Spleen (tissue), 11 donors: Measurements from ENCODE around the gene DLX4. TPM values are rescaled to one million over a fixed set of nuclear protein-coding genes. Genes with fewer than 3 reads are reported as not detected.

Source experiments
- DNase-seq: peaks from one replicate; pipeline ENCODE4 v3.0.0-alpha.2; 2020
- H3K27ac ChIP-seq, 8 donors: fragments of 200-600 bp; sonication (generic) in 7 of 8; 1 replicate in 4 of 8; 2 replicates in 4 of 8; pipeline versions ENCODE4 v1.5.0 to v1.8.0; 2016 to 2021; ENCODE audit warnings: inconsistent platforms in 4 of 8, mild to moderate bottlenecking in 4 of 8, moderate library complexity in 1 of 8
- H3K27me3 ChIP-seq, 7 donors: fragments of 200-600 bp; sonication (generic) in 6 of 7; replicated peaks in 1 of 7; 1 replicate in 4 of 7; 2 replicates in 3 of 7; pipeline versions ENCODE4 v1.5.0 to v1.8.0; 2016 to 2021; ENCODE audit warnings: inconsistent platforms in 3 of 7, mild to moderate bottlenecking in 1 of 7
- H3K36me3 ChIP-seq, 6 donors: fragments of 200-600 bp; sonication (generic) in 5 of 6; 1 replicate in 4 of 6; 2 replicates in 2 of 6; pipeline versions ENCODE4 v1.5.0 to v1.8.0; 2016 to 2021; ENCODE audit warnings: inconsistent platforms in 2 of 6
- H3K4me1 ChIP-seq, 6 donors: fragments of 200-600 bp; sonication (generic) in 5 of 6; 1 replicate in 3 of 6; 2 replicates in 3 of 6; pipeline versions ENCODE4 v1.5.0 to v1.8.0; 2016 to 2021; ENCODE audit warnings: inconsistent platforms in 3 of 6
- H3K4me3 ChIP-seq, 8 donors: fragments of 200-600 bp; sonication (generic) in 7 of 8; 1 replicate in 4 of 8; 2 replicates in 4 of 8; pipeline versions ENCODE4 v1.5.0 to v1.8.0; 2016 to 2021; ENCODE audit warnings: inconsistent platforms in 4 of 8, mild to moderate bottlenecking in 4 of 8, moderate library complexity in 2 of 8
- H3K9me3 ChIP-seq, 8 donors: fragments of 200-600 bp; sonication (generic) in 7 of 8; 1 replicate in 4 of 8; 2 replicates in 4 of 8; pipeline versions ENCODE4 v1.5.0 to v1.8.0; 2016 to 2021; ENCODE audit warnings: inconsistent platforms in 4 of 8
- CTCF ChIP-seq, 11 experiments: fragments of 200-600 bp in 7 of 11; fragments of 450-650 bp in 4 of 11; sonication (generic) in 4 of 11; IDR thresholded peaks in 8 of 11; conservative IDR thresholded peaks in 3 of 11; 1 replicate in 7 of 11; 2 replicates in 4 of 11; pipeline versions ENCODE4 v1.4.0 to v1.8.0; 2016 to 2021; ENCODE audit warnings: antibody characterized with exemption in 11 of 11, inconsistent platforms in 4 of 11, mild to moderate bottlenecking in 1 of 11
- POLR2A ChIP-seq, 3 donors: fragments of 450-650 bp; IDR thresholded peaks; one replicate each; pipeline ENCODE4 v1.5.1; 2017; ENCODE audit warnings: antibody characterized with exemption in 3 of 3, mild to moderate bottlenecking in 1 of 3
- POLR2AphosphoS5 ChIP-seq, 3 donors: sonication (generic); formaldehyde crosslinking; IDR thresholded peaks; one replicate each; pipeline ENCODE4 v1.5.1; 2017; ENCODE audit warnings: antibody characterized with exemption in 3 of 3
- WGBS, 5 donors: extraction: QIAGEN DNeasy Blood & Tissue Kit in 3 of 5; methylation state at CpG; one replicate each; pipeline versions ENCODE4 v1.1.5 to v1.1.7; 2013 to 2018; 5-methylcytosine and 5-hydroxymethylcytosine counted together
- intact Hi-C: fragments of 100-400 bp; cut with DNase I; formaldehyde crosslinking; loops from one replicate; pipeline ENCODE4 v1.15.0; 2023; ENCODE audit warnings: low total_unique reads
- polyA plus RNA-seq, 3 donors: library from polyadenylated mRNA; stranded (reverse); fragments of 200-250 nt; gene quantifications; one replicate each; pipeline ENCODE4 v1.2.1, GENCODE V29; 2013
- total RNA-seq, 7 donors: library from RNA; depleted of rRNA in 3 of 7; stranded (reverse); fragments of >200 nt in 3 of 7; fragmentation: NEBNext Ultra II Directional in 4 of 7; extraction: Animal tissue kit (Norgen Biotek cat#: 25700) in 4 of 7; gene quantifications; one replicate each; pipeline versions ENCODE4 v1.1.0 to v1.2.1, GENCODE V29; 2016 to 2021
- donor health status: healthy with polysubstance abuse.
- donor health status: DM: no; HTN: no; CAD: no; lungs with moderate emphysema.
- donor health status: DM: no; HTN: no; CAD: no.
- donor health status: Bipolar disorder and iron deficiency.
- donor health status: healthy.
- donor health status: DM: no; HTN: no; CAD: no.
- donor health status: DM: yes; HTN: yes; CAD: no.

Gene DLX4
- total and polyA plus RNA-seq, 10 donors: 0.09 to 1.1 (median 0.31) TPM; not detected in 2

- peak; percentile 88 for DNase-seq
- no peak overlapping the region for H3K27ac ChIP-seq
- H3K4me3 ChIP-seq: no peak overlapping the region
- 42 to 53% (median 45%) methylated on average over 3 to 7 of the region's 7 CpGs for WGBS, 5 donors
- intact Hi-C loops: loop anchor here (2.0 kb wide), 1 partner anchor 44 kb away; no protein-coding TSS in a partner anchor
- TF ChIP-seq POLR2A (IDR thresholded peaks at IDR 0.05): no peak
- peak in 10 of 11 experiments; percentile 38 to 90 (median 74) for TF ChIP-seq CTCF (IDR thresholded peaks at IDR 0.05 in 8 of 11, conservative IDR thresholded peaks at IDR 0.05 in 3 of 11)
- H3K9me3 ChIP-seq: no peaks in the 10 kb centered on the region
- peaks cover 0 to 69% (median 10%) of the 10 kb centered on the region in 7 donors for H3K27me3 ChIP-seq
- no peaks in the 10 kb centered on the region for H3K36me3 ChIP-seq
- H3K4me1 ChIP-seq: peaks cover 0 to 12% (median 0%) of the 10 kb centered on the region in 6 donors
Measured at GRCh38 chr17:49952209-49952911, 16.6 kb upstream of the DLX4 start.

DNA sequence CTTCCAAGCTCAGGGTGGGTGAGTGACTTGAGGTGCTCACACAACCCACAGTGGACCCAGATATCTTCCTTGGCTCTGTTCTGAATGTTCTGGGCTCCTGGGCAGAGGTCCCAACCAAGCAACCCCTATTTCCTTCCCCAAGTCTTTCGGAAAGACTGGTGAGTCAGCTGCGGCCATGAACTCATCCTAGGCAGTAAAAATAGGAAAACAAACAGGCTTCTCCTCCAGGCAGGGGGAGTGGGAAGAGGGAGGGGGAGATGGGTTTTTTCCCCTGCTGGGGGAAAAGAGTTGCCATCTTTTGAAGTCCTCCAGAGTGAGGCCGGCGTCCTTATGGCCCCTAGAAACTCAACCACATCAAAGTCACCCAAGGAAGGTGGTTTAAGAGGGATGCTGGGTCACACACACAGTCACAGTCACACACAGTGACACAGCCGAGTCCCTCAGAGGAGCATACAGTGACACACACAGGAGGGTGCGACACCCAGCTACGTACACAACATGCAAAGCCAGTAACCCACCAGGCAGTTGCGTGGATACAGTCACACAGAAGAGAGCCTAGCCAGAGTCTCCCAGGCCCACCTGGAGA lies 16.0 kb upstream of the DLX4 start:
- Histone ChIP-seq H3K27me3 (peaks cover 0 to 68% (median 10%) of the 10 kb centered on the region in 7 donors), H3K27ac (no peak overlapping the region), H3K36me3 (no peaks in the 10 kb centered on the region), H3K4me1 (peaks cover 0 to 12% (median 0%) of the 10 kb centered on the region in 6 donors), H3K9me3 (no peaks in the 10 kb centered on the region), H3K4me3 (no peak overlapping the region)
- no peak for TF ChIP-seq CTCF (IDR thresholded peaks at IDR 0.05 in 8 of 11, conservative IDR thresholded peaks at IDR 0.05 in 3 of 11)
- no peak for TF ChIP-seq POLR2AphosphoS5 (IDR thresholded peaks at IDR 0.05)
- TF ChIP-seq POLR2A (IDR thresholded peaks at IDR 0.05): no peak
- DNase-seq: no peak
- intact Hi-C loops: loop anchor here (2.0 kb wide), 1 partner anchor 44 kb away; no protein-coding TSS in a partner anchor
- 57 to 71% (median 65%) methylated on average over 6 to 8 of the region's 8 CpGs for WGBS, 5 donors

GRCh38 chr17:49955157-49955556 lies 13.8 kb upstream of the DLX4 start:
- peaks cover 0 to 62% (median 10%) of the 10 kb centered on the region in 7 donors for H3K27me3 ChIP-seq
- intact Hi-C loops: no loop called here
- H3K4me1 ChIP-seq: peaks cover 0 to 12% (median 0%) of the 10 kb centered on the region in 6 donors
- no peaks in the 10 kb centered on the region for H3K9me3 ChIP-seq
- 50 to 71% (median 62%) methylated on average over 1 of the region's 1 CpG; no CpG with 5 or more reads in 1 of the 5 donors for WGBS, 5 donors
- no peak overlapping the region for H3K4me3 ChIP-seq
- H3K36me3 ChIP-seq: no peaks in the 10 kb centered on the region
- TF ChIP-seq POLR2A (IDR thresholded peaks at IDR 0.05): no peak
- TF ChIP-seq CTCF (IDR thresholded peaks at IDR 0.05 in 8 of 11, conservative IDR thresholded peaks at IDR 0.05 in 3 of 11): no peak
- no peak for TF ChIP-seq POLR2AphosphoS5 (IDR thresholded peaks at IDR 0.05)
- no peak for DNase-seq
- H3K27ac ChIP-seq: no peak overlapping the region

- H3K4me3 ChIP-seq: no peak overlapping the region
- no peak for DNase-seq
- WGBS, 5 donors: 56 to 85% (median 58%) methylated on average over 4 of the region's 4 CpGs
- no peak for TF ChIP-seq POLR2A (IDR thresholded peaks at IDR 0.05)
- TF ChIP-seq POLR2AphosphoS5 (IDR thresholded peaks at IDR 0.05): no peak
- no peak for TF ChIP-seq CTCF (IDR thresholded peaks at IDR 0.05 in 8 of 11, conservative IDR thresholded peaks at IDR 0.05 in 3 of 11)
- no peaks in the 10 kb centered on the region for H3K36me3 ChIP-seq
- peaks cover 0 to 12% (median 0%) of the 10 kb centered on the region in 6 donors for H3K4me1 ChIP-seq
- H3K27ac ChIP-seq: no peak overlapping the region
- no peaks in the 10 kb centered on the region for H3K9me3 ChIP-seq
- peaks cover 0 to 60% (median 14%) of the 10 kb centered on the region in 7 donors for H3K27me3 ChIP-seq
- intact Hi-C loops: no loop called here
Measured at GRCh38 chr17:49956780-49957179, 12.2 kb upstream of the DLX4 start.
